Activated effector memory CD4-positive, alpha-beta T cell treated with anti-CD3 and anti-CD28 coated beads, Interleukin-2, amount 50 U/mL, for 16 hours (primary cell): Measurements from ENCODE around the gene POLR3GL.
"Not testable (repeated sequence)": the region's sequence is repeated elsewhere in the genome, so short reads cannot be mapped to it uniquely, and the experiment has no call there.

ENCODE experiments used
- DNase-seq: peaks from one replicate; pipeline ENCODE4 v3.0.0-alpha.2; 2020

Gene POLR3GL

DNA sequence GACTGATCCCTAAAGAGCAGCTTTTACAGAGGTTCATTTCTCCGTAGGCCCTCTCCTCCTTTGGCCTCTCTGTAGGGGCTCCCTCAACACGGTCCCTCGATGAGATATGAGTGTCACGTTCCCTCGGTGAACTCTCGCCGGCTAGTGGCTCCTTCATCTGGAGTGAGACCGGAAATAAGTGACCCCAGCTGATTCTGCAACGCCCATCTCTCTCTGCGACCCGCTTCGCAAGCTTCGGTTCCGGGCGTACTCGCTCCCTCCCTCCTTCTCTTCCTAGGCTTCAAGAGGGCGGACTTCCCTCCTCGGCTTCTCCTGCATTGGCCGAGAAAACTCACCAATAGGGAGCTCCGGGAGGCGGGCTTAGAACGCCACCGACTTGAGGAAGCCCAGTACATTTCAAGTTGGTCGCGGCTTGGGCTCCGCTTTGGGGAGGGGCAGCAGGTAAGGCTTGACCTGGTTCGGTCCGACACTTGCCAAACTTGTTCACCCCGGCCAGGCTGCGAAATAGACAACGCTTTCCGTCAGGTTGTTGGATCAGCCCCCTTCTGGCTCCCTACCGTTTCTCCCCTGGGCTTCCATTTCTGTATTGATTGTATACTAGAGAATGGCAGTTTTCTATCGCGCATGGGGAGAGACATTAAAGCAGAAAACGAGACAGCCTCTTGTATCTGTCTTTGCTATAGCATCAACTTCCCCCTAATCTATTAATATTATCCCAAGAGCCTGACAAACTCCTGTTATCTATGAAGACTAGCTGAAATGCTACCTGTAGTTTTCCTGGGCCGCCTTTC lies at the start of gene POLR3GL, which contains the start of gene ANKRD34A:
Gene POLR3GL (plus strand): TSS at position 363 of the 791 bp plus-strand sequence. CDS start 10,176 bp downstream, outside the sequence.
Gene ANKRD34A (minus strand): TSS at position 248 of the 791 bp plus-strand sequence. CDS start 2,816 bp downstream, outside the sequence.
- peak; percentile 97 for DNase-seq

- DNase-seq = no peak
These were observed 47.7 kb upstream of the POLR3GL start for GRCh38 chr1:145916745-145917144.

DNA sequence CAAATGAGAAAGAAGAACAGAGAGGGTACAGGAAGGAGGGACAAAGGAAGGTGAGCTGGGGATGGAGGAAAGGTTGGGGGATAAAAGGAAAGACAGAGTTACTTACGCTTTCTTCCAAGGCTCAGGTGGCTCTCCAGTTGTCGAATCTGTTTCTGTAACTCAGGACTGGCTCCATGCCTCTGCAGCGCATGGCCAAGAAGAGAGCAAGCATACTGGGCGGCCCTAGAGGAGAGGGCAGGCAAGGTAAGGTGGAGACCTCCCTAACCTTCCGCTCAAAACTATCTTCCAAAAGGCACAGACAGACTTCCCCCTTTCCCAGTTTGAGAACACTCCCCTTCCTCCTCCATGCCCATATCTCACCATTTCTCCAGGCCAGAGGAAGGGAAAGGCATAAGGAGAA lies 46.9 kb upstream of the POLR3GL start:
- DNase-seq = no peak

DNA sequence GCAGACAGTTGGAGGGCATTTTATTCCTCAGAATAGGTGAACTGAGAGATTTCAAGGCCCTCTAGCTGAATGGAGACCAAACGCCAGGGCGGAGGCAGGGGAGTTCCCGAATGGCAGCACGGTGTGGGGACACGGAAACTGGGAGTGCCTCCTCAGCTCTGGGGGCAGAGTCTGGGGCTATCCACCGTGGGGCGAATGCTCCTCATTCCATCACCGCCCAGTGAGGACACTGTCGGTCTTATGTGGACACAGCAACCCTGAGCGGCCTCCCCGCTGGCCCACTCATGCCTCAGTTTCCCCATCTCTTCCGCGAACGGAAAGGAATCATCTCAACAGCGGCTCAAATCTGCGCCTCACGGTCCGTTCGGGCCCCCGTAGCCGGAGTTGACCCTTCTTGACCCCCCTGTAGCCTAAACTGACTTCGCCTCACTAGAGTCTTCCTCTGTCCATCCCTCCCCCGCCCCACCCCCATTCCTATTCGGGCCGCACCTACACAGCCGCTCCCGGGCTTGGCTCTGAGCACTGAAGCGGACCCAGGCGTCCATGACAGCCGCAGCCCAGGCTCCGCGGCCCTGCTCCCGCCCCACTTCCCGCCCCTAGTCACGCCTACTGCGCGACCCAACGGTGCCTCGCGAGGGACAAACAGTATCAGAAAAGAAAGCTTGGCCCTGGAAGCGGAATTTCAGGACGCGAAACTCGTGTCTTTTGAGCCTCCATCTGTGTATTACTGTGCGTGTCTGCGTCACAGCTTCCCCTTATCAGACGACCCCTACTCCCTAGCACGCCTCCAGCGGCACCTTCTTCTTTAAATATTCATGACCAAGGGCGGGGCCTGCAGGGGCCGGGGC lies 46.1 kb upstream of the POLR3GL start, which contains the start of gene PEX11B:
Gene PEX11B (minus strand): TSS at position 574 of the 848 bp plus-strand sequence. CDS start 29 bp downstream, at position 545.
- peak; percentile 97 for DNase-seq

GRCh38 chr1:145918992-145919939 lies 45.2 kb upstream of the POLR3GL start:
- DNase-seq = peak; percentile 68

- DNase-seq = not testable (repeated sequence)
These were observed 44.2 kb upstream of the POLR3GL start for GRCh38 chr1:145920297-145920696.

- no peak for DNase-seq
These were observed 42.2 kb upstream of the POLR3GL start for GRCh38 chr1:145922266-145922665.

DNA sequence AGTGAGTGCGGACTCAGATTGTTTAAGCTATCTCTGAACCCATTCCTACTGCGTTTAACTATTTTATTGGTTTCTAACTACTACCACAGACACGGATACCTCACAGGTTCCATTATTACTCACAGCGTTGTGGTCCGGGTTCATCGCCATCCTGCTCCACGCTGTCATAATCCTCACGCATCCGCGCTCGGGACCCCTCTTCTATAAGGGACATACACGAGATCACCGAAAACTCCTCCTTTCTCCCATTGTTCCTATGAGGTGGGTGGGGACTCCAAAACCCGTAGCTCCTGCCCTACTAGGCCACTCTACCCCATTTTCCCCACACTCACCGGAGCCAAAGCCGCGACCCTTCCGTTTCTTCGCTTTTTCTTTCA lies 37.8 kb upstream of the POLR3GL start:
- DNase-seq = peak; percentile 82

DNA sequence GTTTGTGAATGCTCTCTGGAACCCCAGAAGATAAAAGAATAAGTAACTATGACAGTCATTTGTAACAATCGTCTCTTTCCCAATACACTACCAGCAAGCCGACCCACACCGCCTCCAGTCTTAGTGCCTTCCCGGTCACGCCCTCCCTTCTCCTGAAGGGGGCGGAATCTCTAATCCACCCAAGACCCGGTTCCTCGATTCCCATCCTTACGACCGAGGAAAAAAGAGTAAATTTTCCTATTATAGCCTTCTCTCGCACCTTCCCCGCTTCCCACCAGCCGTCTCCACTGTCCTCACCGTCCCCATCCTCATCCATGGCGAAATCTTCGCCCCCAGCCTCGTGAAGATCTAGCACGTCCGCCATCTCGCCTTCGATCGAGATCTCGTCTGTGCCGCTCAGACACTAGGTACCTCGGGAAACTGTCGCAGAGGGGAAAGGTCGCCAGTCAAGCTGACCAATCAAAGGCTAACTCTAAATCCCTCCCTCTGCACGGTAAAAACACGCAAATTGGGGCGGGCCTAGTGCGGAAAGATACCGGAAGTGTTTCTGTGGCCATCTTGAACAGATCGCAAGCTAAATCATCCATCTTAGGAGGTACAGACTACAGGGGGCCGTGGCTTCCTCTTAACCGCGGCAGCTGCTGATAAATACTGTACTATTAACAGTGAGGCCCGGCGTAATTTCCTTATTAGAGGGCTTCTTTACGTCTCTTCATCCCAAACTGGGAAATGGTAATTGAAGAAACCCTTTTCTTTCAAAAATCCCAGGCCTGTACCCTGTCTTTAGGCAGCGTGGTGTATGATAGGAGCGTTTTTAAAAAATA lies 37.2 kb upstream of the POLR3GL start, which contains the start of gene RBM8A:
Gene RBM8A (minus strand): TSS at position 422 of the 824 bp plus-strand sequence. CDS start 58 bp downstream, at position 364.
- DNase-seq = peak; percentile 97

DNA sequence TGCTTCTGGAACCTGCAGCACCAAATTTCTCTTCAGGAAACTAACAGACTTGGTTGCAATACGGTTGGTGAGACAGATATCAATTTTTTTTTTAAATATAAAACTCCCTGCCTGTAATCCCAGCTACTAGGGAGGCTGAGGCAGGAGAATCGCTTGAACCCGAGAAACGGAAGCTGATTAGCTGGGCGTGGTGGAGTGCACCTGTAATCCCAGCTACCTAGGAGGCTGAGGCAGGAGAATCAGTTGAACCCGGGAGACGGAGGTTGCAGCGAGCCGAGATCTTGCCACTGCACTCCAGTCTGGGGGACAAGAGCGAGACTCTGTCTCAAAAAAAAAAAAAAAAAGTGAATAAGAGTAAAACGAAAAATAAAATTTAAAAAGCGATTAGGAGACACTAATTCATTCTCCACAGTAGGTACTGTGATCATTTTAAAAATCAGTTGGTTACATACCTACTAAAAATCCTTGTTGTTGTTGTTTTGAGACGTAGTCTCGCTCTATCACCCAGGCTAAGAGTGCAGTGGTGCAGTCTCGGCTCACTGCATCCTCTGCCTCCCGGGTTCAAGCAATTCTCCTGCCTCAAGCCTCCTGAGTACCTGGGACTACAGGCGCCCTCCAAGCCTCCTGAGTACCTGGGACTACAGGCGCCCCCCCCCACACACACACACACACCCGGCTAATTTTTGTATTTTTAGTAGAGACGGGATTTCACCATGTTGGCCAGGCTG lies 36.4 kb upstream of the POLR3GL start:
- no peak for DNase-seq

DNA sequence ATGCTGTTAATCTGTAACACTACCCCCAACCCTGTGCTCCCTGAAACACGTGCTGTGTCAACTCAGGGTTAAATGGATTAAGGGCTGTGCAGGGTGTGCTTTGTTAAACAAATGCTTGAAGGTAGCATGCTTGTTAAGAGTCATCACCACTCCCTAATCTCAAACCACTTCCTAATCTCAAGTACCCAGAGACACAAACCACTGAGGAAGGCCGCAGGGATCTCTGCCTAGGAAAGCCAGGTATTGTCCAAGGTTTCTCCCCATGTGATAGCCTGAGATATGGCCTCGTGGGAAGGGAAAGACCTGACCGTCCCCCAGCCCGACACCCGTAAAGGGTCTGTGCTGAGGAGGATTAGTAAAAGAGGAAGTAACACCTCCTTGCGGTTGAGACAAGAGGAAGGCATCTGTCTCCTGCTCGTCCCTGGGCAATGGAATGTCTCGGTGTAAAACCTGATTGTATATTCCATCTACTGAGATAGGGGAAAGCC lies 31.9 kb upstream of the POLR3GL start:
- DNase-seq = peak; percentile 71

GRCh38 chr1:145935708-145936107 lies 28.8 kb upstream of the POLR3GL start:
- no peak for DNase-seq

- no peak for DNase-seq
These were observed 28.2 kb upstream of the POLR3GL start for GRCh38 chr1:145936247-145936646.

- no peak for DNase-seq
These were observed 27.1 kb upstream of the POLR3GL start for GRCh38 chr1:145937436-145937835.

- DNase-seq = no peak
These were observed 22.1 kb upstream of the POLR3GL start for GRCh38 chr1:145942405-145942804.

DNA sequence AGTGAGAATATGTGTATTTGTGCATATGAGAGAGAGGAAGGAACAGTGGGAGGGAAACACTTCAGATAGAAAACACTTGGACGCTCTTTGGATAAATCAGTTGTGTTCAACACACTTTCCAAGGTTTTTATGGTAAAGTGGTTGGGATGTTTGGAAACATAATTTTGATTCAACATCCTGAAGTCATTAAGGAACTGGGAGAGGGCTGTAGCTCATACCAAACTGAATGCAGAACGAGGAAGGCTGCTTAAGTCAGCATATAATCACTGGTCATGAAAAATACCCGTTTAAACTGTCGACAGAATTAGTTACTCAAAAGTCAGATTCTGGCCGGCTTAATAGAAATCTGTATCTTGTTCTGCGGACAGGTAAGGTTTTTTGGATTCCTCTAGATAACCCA lies 21.6 kb upstream of the POLR3GL start:
- DNase-seq = no peak

DNA sequence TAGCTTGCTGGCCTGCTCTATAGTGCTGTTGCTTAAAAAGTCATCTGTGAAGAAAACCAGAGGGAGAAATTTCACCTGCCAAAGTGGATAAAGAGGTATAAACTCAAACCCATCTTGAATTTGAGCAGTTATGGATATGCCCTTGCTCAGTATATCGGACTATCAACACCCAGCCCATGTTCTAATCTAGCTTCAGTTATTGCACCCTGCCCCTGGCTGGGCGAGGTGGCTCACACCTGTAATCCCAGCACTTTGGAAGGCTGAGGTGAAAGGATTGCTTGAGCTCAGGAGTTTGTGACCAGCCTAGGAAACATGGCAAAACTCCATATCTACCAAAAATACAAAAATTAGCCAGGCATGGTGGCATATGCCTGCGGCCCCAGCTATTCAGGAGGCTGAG lies 20.0 kb upstream of the POLR3GL start:
- no peak for DNase-seq

DNA sequence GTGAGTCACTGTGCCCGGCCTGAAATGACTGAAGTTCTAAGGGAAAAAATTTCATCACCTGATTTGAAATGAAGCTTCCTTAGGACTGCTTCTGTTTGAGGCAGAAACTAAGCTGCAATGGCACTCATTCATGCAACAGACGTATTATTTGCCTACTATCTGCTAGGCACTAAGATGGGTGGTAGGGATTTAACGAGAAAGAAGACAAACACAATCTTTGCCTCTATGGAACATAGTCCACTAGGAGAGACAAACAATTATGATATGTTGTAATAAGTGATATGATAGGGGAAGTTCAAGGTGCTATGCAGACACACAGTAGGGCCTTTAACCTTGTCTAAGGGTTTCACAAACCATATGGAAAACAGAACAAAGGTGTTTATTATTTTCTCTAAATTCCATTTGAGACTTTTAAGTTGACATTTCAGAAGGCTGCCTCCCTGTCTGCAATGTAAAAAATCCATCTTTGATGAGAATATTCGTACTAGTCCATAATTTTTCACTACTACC lies 18.0 kb upstream of the POLR3GL start:
- no peak for DNase-seq

DNA sequence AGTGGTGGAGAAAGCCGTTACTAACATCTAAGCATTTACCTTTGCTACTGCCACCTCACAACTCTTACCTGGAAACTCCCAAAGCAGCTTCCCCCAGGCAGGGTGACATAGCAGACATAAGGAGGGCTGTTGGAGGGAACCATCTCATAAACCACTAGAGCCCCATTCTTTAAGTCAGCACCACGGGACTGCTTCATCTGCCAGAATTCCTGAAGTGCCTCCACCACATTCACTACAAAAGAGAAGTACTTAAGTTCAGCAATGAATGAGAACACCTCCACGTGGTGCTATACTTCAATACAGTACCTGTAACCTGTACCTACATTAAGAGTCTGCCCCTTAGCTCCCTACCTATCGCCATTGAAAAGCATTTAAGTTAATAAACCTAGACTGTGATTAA lies 16.9 kb upstream of the POLR3GL start:
- DNase-seq = no peak

DNA sequence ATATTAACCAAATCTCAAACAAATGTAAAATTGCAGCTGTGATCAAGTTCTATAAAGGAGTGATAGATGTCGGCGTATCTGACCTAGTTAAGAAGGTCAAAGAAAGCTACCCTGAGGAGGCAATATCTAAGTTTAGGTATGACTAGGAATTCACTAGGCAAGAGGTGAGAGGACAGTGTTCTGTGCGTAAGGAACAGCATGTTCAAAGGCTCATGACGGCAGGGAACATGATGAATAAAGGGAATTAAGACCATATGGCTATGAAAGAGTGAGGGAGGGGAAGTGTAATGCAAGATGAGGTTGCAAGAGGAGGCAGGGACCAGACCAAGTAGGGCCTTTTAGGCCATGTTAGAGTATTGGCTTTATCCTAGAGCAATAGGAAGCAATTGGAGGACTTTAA lies 15.3 kb upstream of the POLR3GL start:
- no peak for DNase-seq
